K562 (cell line): Measurements from ENCODE around the gene BEST2. TPM values are rescaled to one million over a fixed set of nuclear protein-coding genes. Genes with fewer than 3 reads are reported as not detected.
A peak's percentile ranks its signal among the peaks of the same experiment; 100 is the strongest.

Source experiments
- ARNT ChIP-seq, 2 experiments: fragments of 450-650 bp; IDR thresholded peaks; 2 replicates each; pipeline ENCODE4 v1.6.1; 2016; ENCODE audit warnings: mild to moderate bottlenecking in 1 of 2
- BCL6 ChIP-seq: fragments of 250-450 bp; sonication (Bioruptor Pico); IDR thresholded peaks from 2 replicates; pipeline ENCODE4 v1.4.0; 2020
- C11orf30 ChIP-seq: fragments of 450-650 bp; IDR thresholded peaks from 2 replicates; pipeline ENCODE4 v1.6.1; 2016; ENCODE audit warnings: low read depth, mild to moderate bottlenecking
- CAMTA2 ChIP-seq: fragments of 250-450 bp; sonication (Bioruptor Pico); conservative IDR thresholded peaks from 2 replicates; pipeline ENCODE4 v1.5.1; 2022
- ELF2 ChIP-seq: fragments of 250-450 bp; sonication (Bioruptor Pico); IDR thresholded peaks from 2 replicates; pipeline ENCODE4 v1.5.0; 2021; ENCODE audit warnings: mild to moderate bottlenecking
- EWSR1 ChIP-seq: fragments of 450-650 bp; IDR thresholded peaks from 2 replicates; pipeline ENCODE4 v1.6.1; 2018; ENCODE audit warnings: borderline replicate concordance, mild to moderate bottlenecking, low read depth, moderate library complexity; ENCODE audit not compliant: partially characterized antibody
- POLR2A ChIP-seq: fragments of 450-650 bp; conservative IDR thresholded peaks from 2 replicates; pipeline ENCODE4 v1.6.1; 2016
- polyA plus RNA-seq, 8 experiments: library from polyadenylated mRNA; depleted of rRNA in 4 of 8; stranded (reverse) in 5 of 8; unstranded in 3 of 8; fragments of >200 nt; fragmentation: Nextera tagmentation in 2 of 8; fragmentation: Illumina TruSeq in 1 of 8; extraction: Ambion mirVana in 2 of 8; extraction: Trizol in 1 of 8; gene quantifications; 2 replicates each; pipeline versions ENCODE4 v1.2.1 to v1.2.3, GENCODE V29; 2011 to 2014; ENCODE audit warnings: inconsistent platforms in 1 of 8, missing spikeins in 1 of 8
- total RNA-seq, 7 experiments: library from RNA; depleted of rRNA in 6 of 7; stranded (reverse); fragments of >200 nt in 6 of 7; fragmentation: Illumina TruSeq in 2 of 7; extraction: Trizol in 2 of 7; gene quantifications; 2 replicates each; pipeline versions ENCODE4 v1.2.1 to v1.2.3, GENCODE V29; 2011 to 2021; ENCODE audit warnings: low replicate concordance in 1 of 7
- TF ChIP-seq, protein P1 (sequence below): fragments of 250-450 bp; sonication (Bioruptor Pico); IDR thresholded peaks from 2 replicates; pipeline ENCODE4 v1.4.0; 2020; ENCODE audit warnings: mild to moderate bottlenecking, moderate library complexity
- TF ChIP-seq, protein P2 (sequence below), 2 experiments: fragments of 450-650 bp in 1 of 2; sonication (generic) in 1 of 2; formaldehyde crosslinking in 1 of 2; IDR thresholded peaks in 1 of 2; conservative IDR thresholded peaks in 1 of 2; 2 replicates each; pipeline versions ENCODE4 v1.6.1 to v1.8.1; 2016 to 2023; ENCODE audit warnings: mild to moderate bottlenecking in 2 of 2, moderate library complexity in 2 of 2, inconsistent platforms in 1 of 2, missing genetic modification reagents in 1 of 2
- TF ChIP-seq, protein P3 (sequence below), 2 experiments: fragments of 250-450 bp in 1 of 2; fragments of 450-650 bp in 1 of 2; sonication (Bioruptor Pico) in 1 of 2; IDR thresholded peaks; 2 replicates each; pipeline versions ENCODE4 v1.6.1 to v1.8.0; 2016 to 2021; ENCODE audit warnings: mild to moderate bottlenecking in 2 of 2, moderate library complexity in 2 of 2, missing compliant biosample characterization in 1 of 2, missing genetic modification characterization in 1 of 2
- TF ChIP-seq, protein P4 (sequence below): sonication (generic); formaldehyde crosslinking; IDR thresholded peaks from 2 replicates; pipeline ENCODE4 v1.8.0; 2023; ENCODE audit warnings: missing genetic modification reagents, mild to moderate bottlenecking, borderline replicate concordance
- TF ChIP-seq, protein P5 (sequence below): fragments of 200-800 bp; sonication (Bioruptor generic); IDR thresholded peaks from 2 replicates; pipeline ENCODE4 v1.6.1; 2017; ENCODE audit warnings: missing genetic modification characterization, missing compliant biosample characterization

Gene BEST2
- total and polyA plus RNA-seq, 9 of the 15 experiments (the other 6 are each of a cell fraction or from before 2014, with no cell fraction given), result not detected

DNA sequence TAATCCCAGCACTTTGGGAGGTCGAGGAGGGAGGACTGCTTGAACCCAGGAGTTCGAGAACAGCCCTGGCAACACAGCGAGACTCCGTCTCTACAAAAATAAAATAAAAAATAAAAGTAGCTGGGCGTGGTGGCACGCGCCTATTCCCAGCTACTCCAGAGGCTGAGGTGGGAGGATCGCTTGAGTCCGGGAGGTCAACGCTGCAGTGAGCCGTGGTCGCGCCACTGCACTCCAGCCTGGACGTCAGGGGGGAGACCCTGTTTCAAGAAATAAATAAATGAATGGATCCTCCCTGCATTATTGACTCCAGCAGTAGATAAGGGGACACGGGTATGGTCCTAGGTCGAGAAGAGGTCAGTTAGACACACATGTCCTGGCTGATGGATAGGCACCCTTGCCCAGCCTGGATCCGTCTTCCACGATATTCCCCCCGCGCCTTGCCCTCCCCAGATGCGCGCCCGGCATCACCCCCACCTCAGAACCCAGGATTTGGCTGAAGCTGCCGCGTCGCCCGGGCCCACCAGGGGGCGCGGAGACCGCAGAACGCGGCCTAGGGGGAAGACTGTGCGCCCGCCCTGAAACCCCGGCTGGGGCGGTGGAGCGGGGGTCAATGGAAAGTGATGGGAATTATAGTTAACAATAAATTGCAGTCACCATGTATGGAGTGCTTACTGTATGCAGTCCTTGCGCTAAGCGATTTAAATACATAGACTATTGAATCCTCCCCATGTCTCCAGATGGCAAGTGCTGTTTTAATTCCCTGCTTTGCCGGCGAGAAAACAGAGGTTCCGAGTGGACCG is 25.8 kb downstream of the BEST2 start (continued):
- TF ChIP-seq, protein P1, sequence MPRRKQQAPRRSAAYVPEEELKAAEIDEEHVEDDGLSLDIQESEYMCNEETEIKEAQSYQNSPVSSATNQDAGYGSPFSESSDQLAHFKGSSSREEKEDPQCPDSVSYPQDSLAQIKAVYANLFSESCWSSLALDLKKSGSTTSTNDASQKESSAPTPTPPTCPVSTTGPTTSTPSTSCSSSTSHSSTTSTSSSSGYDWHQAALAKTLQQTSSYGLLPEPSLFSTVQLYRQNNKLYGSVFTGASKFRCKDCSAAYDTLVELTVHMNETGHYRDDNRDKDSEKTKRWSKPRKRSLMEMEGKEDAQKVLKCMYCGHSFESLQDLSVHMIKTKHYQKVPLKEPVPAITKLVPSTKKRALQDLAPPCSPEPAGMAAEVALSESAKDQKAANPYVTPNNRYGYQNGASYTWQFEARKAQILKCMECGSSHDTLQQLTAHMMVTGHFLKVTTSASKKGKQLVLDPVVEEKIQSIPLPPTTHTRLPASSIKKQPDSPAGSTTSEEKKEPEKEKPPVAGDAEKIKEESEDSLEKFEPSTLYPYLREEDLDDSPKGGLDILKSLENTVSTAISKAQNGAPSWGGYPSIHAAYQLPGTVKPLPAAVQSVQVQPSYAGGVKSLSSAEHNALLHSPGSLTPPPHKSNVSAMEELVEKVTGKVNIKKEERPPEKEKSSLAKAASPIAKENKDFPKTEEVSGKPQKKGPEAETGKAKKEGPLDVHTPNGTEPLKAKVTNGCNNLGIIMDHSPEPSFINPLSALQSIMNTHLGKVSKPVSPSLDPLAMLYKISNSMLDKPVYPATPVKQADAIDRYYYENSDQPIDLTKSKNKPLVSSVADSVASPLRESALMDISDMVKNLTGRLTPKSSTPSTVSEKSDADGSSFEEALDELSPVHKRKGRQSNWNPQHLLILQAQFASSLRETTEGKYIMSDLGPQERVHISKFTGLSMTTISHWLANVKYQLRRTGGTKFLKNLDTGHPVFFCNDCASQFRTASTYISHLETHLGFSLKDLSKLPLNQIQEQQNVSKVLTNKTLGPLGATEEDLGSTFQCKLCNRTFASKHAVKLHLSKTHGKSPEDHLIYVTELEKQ, result no peak
- TF ChIP-seq POLR2A, result no peak
- TF ChIP-seq ELF2, result no peak
- TF ChIP-seq, protein P2, sequence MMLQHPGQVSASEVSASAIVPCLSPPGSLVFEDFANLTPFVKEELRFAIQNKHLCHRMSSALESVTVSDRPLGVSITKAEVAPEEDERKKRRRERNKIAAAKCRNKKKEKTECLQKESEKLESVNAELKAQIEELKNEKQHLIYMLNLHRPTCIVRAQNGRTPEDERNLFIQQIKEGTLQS (IDR thresholded peaks at IDR 0.05), result no peak
- TF ChIP-seq, protein P2 (CRISPR knock-in tag; conservative IDR thresholded peaks at IDR 0.05), result no peak
- TF ChIP-seq, protein P3, sequence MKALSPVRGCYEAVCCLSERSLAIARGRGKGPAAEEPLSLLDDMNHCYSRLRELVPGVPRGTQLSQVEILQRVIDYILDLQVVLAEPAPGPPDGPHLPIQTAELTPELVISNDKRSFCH (CRISPR knock-in tag; IDR thresholded peaks at IDR 0.05), result no peak
- TF ChIP-seq, protein P3 (tag; IDR thresholded peaks at IDR 0.05), result no peak
- no peak for TF ChIP-seq ARNT (IDR thresholded peaks at IDR 0.05)
- TF ChIP-seq BCL6, result no peak
- TF ChIP-seq C11orf30, result no peak
- TF ChIP-seq, protein P4, sequence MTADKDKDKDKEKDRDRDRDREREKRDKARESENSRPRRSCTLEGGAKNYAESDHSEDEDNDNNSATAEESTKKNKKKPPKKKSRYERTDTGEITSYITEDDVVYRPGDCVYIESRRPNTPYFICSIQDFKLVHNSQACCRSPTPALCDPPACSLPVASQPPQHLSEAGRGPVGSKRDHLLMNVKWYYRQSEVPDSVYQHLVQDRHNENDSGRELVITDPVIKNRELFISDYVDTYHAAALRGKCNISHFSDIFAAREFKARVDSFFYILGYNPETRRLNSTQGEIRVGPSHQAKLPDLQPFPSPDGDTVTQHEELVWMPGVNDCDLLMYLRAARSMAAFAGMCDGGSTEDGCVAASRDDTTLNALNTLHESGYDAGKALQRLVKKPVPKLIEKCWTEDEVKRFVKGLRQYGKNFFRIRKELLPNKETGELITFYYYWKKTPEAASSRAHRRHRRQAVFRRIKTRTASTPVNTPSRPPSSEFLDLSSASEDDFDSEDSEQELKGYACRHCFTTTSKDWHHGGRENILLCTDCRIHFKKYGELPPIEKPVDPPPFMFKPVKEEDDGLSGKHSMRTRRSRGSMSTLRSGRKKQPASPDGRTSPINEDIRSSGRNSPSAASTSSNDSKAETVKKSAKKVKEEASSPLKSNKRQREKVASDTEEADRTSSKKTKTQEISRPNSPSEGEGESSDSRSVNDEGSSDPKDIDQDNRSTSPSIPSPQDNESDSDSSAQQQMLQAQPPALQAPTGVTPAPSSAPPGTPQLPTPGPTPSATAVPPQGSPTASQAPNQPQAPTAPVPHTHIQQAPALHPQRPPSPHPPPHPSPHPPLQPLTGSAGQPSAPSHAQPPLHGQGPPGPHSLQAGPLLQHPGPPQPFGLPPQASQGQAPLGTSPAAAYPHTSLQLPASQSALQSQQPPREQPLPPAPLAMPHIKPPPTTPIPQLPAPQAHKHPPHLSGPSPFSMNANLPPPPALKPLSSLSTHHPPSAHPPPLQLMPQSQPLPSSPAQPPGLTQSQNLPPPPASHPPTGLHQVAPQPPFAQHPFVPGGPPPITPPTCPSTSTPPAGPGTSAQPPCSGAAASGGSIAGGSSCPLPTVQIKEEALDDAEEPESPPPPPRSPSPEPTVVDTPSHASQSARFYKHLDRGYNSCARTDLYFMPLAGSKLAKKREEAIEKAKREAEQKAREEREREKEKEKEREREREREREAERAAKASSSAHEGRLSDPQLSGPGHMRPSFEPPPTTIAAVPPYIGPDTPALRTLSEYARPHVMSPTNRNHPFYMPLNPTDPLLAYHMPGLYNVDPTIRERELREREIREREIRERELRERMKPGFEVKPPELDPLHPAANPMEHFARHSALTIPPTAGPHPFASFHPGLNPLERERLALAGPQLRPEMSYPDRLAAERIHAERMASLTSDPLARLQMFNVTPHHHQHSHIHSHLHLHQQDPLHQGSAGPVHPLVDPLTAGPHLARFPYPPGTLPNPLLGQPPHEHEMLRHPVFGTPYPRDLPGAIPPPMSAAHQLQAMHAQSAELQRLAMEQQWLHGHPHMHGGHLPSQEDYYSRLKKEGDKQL (CRISPR knock-in tag), result no peak
- TF ChIP-seq EWSR1, result no peak
- TF ChIP-seq, protein P5, sequence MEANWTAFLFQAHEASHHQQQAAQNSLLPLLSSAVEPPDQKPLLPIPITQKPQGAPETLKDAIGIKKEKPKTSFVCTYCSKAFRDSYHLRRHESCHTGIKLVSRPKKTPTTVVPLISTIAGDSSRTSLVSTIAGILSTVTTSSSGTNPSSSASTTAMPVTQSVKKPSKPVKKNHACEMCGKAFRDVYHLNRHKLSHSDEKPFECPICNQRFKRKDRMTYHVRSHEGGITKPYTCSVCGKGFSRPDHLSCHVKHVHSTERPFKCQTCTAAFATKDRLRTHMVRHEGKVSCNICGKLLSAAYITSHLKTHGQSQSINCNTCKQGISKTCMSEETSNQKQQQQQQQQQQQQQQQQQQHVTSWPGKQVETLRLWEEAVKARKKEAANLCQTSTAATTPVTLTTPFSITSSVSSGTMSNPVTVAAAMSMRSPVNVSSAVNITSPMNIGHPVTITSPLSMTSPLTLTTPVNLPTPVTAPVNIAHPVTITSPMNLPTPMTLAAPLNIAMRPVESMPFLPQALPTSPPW (CRISPR knock-in tag), result peak; percentile 90
- TF ChIP-seq CAMTA2, result no peak
